Breast epithelium (tissue), 4 donors: ENCODE data around the gene DPP3. TPM values are rescaled to one million over a fixed set of nuclear protein-coding genes. Genes with fewer than 3 reads are reported as not detected.

Experiments used
- DNase-seq, 2 donors: peaks; one replicate each; pipeline ENCODE4 v3.0.0-alpha.2; 2019; ENCODE audit warnings: low spot score in 2 of 2
- H3K27ac ChIP-seq, 2 donors: fragments of 200-600 bp; sonication (generic) in 1 of 2; one replicate each; pipeline ENCODE4 v1.5.1; 2016 to 2019; ENCODE audit warnings: mild to moderate bottlenecking in 1 of 2
- H3K27me3 ChIP-seq, 2 donors: fragments of 200-600 bp; sonication (generic) in 1 of 2; one replicate each; pipeline versions ENCODE4 v1.5.1 to v1.6.0; 2017 to 2019; ENCODE audit warnings: control low read depth in 1 of 2, mild to moderate bottlenecking in 1 of 2
- H3K36me3 ChIP-seq: fragments of 200-600 bp; one replicate; pipeline ENCODE4 v1.5.1; 2019
- H3K4me1 ChIP-seq, 2 donors: fragments of 200-600 bp; sonication (generic); one replicate each; pipeline ENCODE4 v1.5.1; 2016 to 2019; ENCODE audit warnings: control low read depth in 1 of 2
- H3K4me3 ChIP-seq, 3 donors: fragments of 200-600 bp; sonication (generic); 1 replicate in 2 of 3; 2 replicates in 1 of 3; pipeline ENCODE4 v1.5.1; 2016 to 2019; ENCODE audit warnings: mild to moderate bottlenecking in 3 of 3, moderate library complexity in 2 of 3
- H3K9me3 ChIP-seq, 2 donors: fragments of 200-600 bp; sonication (generic) in 1 of 2; one replicate each; pipeline ENCODE4 v1.5.1; 2016 to 2019; ENCODE audit warnings: control low read depth in 1 of 2
- POLR2A ChIP-seq: fragments of 450-650 bp; IDR thresholded peaks from one replicate; pipeline ENCODE4 v1.6.1; 2016; ENCODE audit warnings: antibody characterized with exemption, mild to moderate bottlenecking, moderate library complexity
- POLR2AphosphoS5 ChIP-seq, 3 donors: sonication (generic); formaldehyde crosslinking; IDR thresholded peaks; one replicate each; pipeline ENCODE4 v1.6.1; 2017; ENCODE audit warnings: antibody characterized with exemption in 3 of 3
- intact Hi-C: fragments of 100-400 bp; cut with DNase I; formaldehyde crosslinking; loops from one replicate; pipeline ENCODE4 v1.15.1; 2023; ENCODE audit warnings: low total_unique reads
- total RNA-seq, 3 donors: library from RNA; depleted of rRNA; stranded (reverse); fragments of >200 nt; gene quantifications; one replicate each; pipeline ENCODE4 v1.1.0, GENCODE V29; 2016
- TF ChIP-seq, protein P1 (sequence below), 3 donors: fragments of 450-650 bp; IDR thresholded peaks; one replicate each; pipeline ENCODE4 v1.5.1; 2016 to 2017; ENCODE audit warnings: antibody characterized with exemption in 3 of 3, mild to moderate bottlenecking in 3 of 3, moderate library complexity in 3 of 3

The DPP3 gene
- total RNA-seq, 3 donors from 2014 or later, result 16.5 to 24.3 (median 16.7) TPM

DNA sequence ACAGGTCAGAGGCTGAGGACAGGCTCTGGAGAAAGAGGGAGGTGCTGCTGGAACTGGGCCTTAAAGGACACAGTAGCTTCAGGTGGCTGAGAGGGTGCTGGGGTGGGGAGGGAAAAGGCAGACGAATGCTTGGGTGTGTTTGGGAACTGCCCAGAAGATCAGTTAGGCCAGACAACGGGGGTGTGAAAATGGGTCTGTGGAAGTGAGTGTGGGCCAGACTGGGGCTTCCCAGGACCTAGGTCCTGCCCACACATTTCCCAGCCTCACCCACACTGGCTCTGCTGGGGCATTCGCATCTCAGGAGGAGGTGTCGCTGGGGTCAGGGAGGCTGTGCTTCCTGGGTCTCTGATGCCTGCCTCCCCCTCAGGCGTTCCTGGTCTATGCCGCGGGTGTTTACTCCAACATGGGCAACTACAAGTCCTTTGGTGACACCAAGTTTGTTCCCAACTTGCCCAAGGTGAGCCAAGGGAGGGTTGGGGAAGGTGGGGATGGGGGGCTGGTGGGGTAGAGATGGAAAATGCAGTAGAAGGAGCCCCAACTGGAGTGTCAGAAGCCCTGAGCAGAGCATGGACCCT is 4.7 kb downstream of the DPP3 start:
- no peaks in the 10 kb centered on the region for H3K36me3 ChIP-seq

DNA sequence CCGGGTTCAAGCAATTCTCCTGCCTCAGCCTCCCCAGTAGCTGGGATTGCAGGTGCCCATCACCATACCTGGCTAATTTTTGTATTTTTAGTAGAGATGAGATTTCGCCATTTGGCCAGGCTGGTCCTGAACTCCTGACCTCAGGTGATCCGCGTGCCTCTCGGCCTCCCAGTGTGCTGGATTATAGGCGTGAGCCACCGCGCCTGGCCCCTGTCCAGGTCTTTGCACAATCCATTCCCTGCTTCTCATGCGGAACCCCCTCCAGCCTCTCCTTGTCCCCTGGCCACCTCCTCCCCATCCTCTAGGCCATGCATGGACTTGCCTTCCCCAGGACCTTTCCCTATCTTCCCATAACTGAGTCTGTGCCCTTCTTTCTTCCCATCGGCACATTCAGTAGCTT is 8.7 kb downstream of the DPP3 start:
- Histone ChIP-seq H3K36me3 (no peaks in the 10 kb centered on the region), H3K4me3 (no peak overlapping the region), H3K27ac (no peak overlapping the region), H3K4me1 (no peaks in the 10 kb centered on the region), H3K9me3 (no peaks in the 10 kb centered on the region), H3K27me3 (no peaks in the 10 kb centered on the region)
- TF ChIP-seq, protein P1, sequence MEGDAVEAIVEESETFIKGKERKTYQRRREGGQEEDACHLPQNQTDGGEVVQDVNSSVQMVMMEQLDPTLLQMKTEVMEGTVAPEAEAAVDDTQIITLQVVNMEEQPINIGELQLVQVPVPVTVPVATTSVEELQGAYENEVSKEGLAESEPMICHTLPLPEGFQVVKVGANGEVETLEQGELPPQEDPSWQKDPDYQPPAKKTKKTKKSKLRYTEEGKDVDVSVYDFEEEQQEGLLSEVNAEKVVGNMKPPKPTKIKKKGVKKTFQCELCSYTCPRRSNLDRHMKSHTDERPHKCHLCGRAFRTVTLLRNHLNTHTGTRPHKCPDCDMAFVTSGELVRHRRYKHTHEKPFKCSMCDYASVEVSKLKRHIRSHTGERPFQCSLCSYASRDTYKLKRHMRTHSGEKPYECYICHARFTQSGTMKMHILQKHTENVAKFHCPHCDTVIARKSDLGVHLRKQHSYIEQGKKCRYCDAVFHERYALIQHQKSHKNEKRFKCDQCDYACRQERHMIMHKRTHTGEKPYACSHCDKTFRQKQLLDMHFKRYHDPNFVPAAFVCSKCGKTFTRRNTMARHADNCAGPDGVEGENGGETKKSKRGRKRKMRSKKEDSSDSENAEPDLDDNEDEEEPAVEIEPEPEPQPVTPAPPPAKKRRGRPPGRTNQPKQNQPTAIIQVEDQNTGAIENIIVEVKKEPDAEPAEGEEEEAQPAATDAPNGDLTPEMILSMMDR (IDR thresholded peaks at IDR 0.05), result no peak
- intact Hi-C loops, result no loop called here
- DNase-seq, result no peak

More for the DNA sequence above, 4.7 kb downstream of the DPP3 start:
- intact Hi-C loops, result no loop called here
- Histone ChIP-seq H3K27ac (no peak overlapping the region), H3K27me3 (no peaks in the 10 kb centered on the region), H3K4me1 (no peaks in the 10 kb centered on the region), H3K4me3 (no peak overlapping the region), H3K9me3 (no peaks in the 10 kb centered on the region)
- no peak for DNase-seq
- no peak for TF ChIP-seq POLR2A
- TF ChIP-seq POLR2AphosphoS5 (IDR thresholded peaks at IDR 0.05), result no peak
- TF ChIP-seq, protein P1 (IDR thresholded peaks at IDR 0.05), result no peak

DNA sequence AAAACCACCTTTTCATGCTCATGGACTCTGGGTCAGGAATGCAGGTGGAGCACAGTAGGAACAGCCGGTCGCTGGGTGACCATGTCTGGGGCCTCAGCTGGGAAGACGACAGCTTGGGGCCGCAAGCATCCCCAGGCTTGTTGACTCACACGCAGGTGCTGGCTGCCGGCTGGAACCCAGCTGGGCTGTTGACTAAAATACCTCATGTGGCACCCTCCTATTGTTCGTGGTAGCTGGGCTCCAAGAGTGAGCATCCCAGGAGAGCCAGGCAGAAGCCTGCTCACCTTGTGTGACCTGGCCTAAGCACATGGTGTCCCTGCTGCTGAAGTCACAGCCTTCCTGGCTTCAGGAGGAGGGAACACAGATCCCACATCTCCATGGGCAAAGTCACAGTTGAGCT is 9.4 kb downstream of the DPP3 start:
- intact Hi-C loops, result loop anchor here (5.0 kb wide), 1 partner anchor 97 kb away; no protein-coding TSS in a partner anchor
- TF ChIP-seq POLR2A (no peak), POLR2AphosphoS5 (IDR thresholded peaks at IDR 0.05) (no peak)
- TF ChIP-seq, protein P1 (IDR thresholded peaks at IDR 0.05), result no peak
- no peak for DNase-seq
- Histone ChIP-seq H3K27me3 (no peaks in the 10 kb centered on the region), H3K27ac (no peak overlapping the region), H3K36me3 (no peaks in the 10 kb centered on the region), H3K4me1 (no peaks in the 10 kb centered on the region), H3K9me3 (no peaks in the 10 kb centered on the region), H3K4me3 (no peak overlapping the region)

DNA sequence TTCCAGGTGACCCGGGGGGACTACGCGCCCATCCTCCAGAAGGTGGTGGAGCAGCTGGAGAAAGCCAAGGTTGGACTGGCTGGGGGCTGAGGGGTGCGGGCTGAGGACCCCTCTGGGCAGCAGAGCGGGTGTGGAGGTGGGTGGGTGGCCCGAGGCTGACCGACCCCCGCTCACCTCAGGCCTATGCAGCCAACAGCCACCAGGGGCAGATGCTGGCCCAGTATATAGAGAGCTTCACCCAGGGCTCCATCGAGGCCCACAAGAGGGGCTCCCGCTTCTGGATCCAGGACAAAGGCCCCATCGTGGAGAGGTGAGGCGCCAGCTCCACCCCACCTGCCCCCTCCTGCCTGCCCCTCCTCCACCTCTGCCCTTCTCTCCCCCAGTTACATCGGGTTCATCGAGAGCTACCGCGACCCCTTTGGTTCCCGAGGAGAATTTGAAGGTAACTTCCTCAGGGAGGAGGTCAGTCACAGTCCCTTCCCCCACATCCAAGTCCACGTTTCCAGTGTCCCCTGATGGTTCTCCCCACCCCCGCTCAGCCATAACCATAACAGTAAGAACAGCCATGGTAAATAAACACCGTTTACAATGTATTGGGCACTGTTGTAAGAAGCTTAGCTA is 11.2 kb downstream of the DPP3 start:
- intact Hi-C loops, result loop anchor here (5.0 kb wide), 1 partner anchor 99 kb away; no protein-coding TSS in a partner anchor
- Histone ChIP-seq H3K36me3 (no peaks in the 10 kb centered on the region), H3K27ac (no peak overlapping the region)

More for the DNA sequence above, 11.2 kb downstream of the DPP3 start:
- H3K27me3 ChIP-seq, result no peaks in the 10 kb centered on the region
- no peak overlapping the region for H3K4me3 ChIP-seq
- H3K9me3 ChIP-seq, result no peaks in the 10 kb centered on the region
- TF ChIP-seq POLR2A, result no peak
- TF ChIP-seq POLR2AphosphoS5 (IDR thresholded peaks at IDR 0.05), result no peak
- TF ChIP-seq, protein P1 (IDR thresholded peaks at IDR 0.05), result no peak
- DNase-seq, result no peak
- no peaks in the 10 kb centered on the region for H3K4me1 ChIP-seq
